HUES64 (cell line): ENCODE data around the gene PDXDC1.

Source experiments
- H3K27ac ChIP-seq: 2 replicates; pipeline ENCODE4 v1.7.0; 2013; ENCODE audit warnings: low read depth, low read length, inconsistent platforms
- H3K27me3 ChIP-seq: 2 replicates; pipeline ENCODE4 v1.6.1; 2013; ENCODE audit warnings: mild to moderate bottlenecking, low read length; ENCODE audit not compliant: insufficient read depth
- H3K36me3 ChIP-seq: 2 replicates; pipeline ENCODE4 v1.6.1; 2013; ENCODE audit warnings: mild to moderate bottlenecking, low read length; ENCODE audit not compliant: insufficient read depth
- H3K4me1 ChIP-seq: 2 replicates; pipeline ENCODE4 v1.6.1; 2013; ENCODE audit warnings: mild to moderate bottlenecking, low read length, moderate library complexity; ENCODE audit not compliant: insufficient read depth
- H3K4me3 ChIP-seq: 2 replicates; pipeline ENCODE4 v1.5.1; 2013; ENCODE audit warnings: mild to moderate bottlenecking, low read length, moderate library complexity
- H3K9ac ChIP-seq: 2 replicates; pipeline ENCODE4 v1.6.1; 2013; ENCODE audit warnings: mild to moderate bottlenecking, low read depth, low read length
- H3K9me3 ChIP-seq: 2 replicates; pipeline ENCODE4 v1.6.1; 2013; ENCODE audit warnings: low read depth, low read length; ENCODE audit not compliant: insufficient read depth
- WGBS: fragments of 150-250, 120-280 bp; methylation state at CpG from one replicate; pipeline ENCODE4 v1.1.7; 2013; ENCODE audit warnings: missing lambda C conversion rate; 5-methylcytosine and 5-hydroxymethylcytosine counted together

The PDXDC1 gene

DNA sequence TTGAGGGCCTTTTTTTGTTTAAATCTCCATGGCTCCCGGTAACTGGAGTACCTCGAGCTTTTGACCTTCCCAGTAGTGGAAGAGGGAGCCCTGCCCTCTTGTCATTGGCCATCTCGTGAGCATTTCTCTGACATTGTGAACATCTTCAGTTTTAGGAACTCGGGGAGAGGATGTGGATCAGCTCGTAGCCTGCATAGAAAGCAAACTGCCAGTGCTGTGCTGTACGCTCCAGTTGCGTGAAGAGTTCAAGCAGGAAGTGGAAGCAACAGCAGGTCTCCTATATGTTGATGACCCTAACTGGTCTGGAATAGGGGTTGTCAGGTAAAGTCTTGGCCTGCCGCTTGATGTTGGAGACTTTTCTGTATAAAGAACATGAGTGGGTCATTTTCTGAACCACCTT lies 56.8 kb downstream of the PDXDC1 start:
- Histone ChIP-seq H3K27me3 (no peaks in the 10 kb centered on the region), H3K9me3 (no peaks in the 10 kb centered on the region), H3K27ac (no peak overlapping the region), H3K36me3 (peaks cover 75% of the 10 kb centered on the region), H3K4me1 (no peaks in the 10 kb centered on the region), H3K4me3 (no peak overlapping the region), H3K9ac (no peak overlapping the region)
- WGBS, result 97% methylated on average over 8 of the region's 8 CpGs

DNA sequence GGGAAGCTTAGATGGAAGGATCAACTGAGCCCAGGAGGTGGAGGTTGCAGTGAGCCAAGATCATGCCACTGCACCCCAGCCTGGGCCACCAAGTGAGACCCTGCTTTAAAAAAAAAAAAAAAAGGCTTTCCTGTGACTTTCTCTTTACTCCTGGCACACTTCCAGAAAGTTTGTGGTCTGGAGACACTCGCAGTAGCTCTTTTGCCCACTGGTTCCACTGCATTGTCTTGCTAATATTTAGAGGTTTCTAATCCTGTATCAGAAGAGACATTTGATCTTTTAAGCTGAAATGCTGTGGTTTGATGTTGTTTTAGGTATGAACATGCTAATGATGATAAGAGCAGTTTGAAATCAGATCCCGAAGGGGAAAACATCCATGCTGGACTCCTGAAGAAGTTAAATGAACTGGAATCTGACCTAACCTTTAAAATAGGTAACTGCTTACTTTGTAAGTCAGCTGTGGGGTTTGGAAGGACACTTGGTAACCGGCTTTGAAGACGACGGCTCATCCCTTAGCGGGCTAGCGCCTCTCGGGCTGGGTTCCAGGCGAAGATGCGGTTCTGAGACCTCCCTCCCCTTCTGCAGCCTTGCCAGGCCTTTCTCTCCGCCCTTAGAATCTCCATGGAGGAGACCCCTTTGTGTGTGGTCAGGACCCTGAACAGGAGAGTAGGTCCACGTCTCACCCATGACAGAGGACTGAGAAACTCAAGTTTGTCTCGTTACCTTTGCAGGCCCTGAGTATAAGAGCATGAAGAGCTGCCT lies 57.9 kb downstream of the PDXDC1 start:
- WGBS, result 94% methylated on average over 13 of the region's 13 CpGs
- H3K4me3 ChIP-seq, result no peak overlapping the region
- no peaks in the 10 kb centered on the region for H3K27me3 ChIP-seq
- peaks cover 81% of the 10 kb centered on the region for H3K36me3 ChIP-seq
- no peak overlapping the region for H3K27ac ChIP-seq
- no peaks in the 10 kb centered on the region for H3K4me1 ChIP-seq
- H3K9ac ChIP-seq, result no peak overlapping the region
- H3K9me3 ChIP-seq, result no peaks in the 10 kb centered on the region

DNA sequence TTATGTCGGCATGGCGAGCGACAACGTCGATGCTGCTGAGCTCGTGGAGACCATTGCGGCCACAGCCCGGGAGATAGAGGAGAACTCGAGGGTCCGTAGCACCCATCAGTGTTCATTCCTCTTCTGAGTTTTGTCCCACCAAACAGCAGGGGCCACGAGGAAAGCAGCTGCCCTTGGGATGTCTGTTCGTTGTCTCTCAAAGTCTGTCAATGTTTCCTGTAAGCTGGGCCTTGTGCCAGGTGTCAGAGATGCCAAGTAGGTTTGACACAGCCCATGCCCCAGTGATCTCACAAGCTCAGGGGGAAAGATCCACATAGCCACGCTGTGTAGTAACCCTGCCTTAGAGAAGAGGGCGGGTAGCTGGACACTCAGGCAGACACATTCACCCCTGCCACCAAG lies 58.5 kb downstream of the PDXDC1 start:
- H3K27ac ChIP-seq, result no peak overlapping the region
- H3K4me3 ChIP-seq, result no peak overlapping the region
- no peaks in the 10 kb centered on the region for H3K4me1 ChIP-seq
- 95% methylated on average over 14 of the region's 14 CpGs for WGBS
- H3K9ac ChIP-seq, result no peak overlapping the region
- H3K36me3 ChIP-seq, result peaks cover 85% of the 10 kb centered on the region
- no peaks in the 10 kb centered on the region for H3K27me3 ChIP-seq
- no peaks in the 10 kb centered on the region for H3K9me3 ChIP-seq

DNA sequence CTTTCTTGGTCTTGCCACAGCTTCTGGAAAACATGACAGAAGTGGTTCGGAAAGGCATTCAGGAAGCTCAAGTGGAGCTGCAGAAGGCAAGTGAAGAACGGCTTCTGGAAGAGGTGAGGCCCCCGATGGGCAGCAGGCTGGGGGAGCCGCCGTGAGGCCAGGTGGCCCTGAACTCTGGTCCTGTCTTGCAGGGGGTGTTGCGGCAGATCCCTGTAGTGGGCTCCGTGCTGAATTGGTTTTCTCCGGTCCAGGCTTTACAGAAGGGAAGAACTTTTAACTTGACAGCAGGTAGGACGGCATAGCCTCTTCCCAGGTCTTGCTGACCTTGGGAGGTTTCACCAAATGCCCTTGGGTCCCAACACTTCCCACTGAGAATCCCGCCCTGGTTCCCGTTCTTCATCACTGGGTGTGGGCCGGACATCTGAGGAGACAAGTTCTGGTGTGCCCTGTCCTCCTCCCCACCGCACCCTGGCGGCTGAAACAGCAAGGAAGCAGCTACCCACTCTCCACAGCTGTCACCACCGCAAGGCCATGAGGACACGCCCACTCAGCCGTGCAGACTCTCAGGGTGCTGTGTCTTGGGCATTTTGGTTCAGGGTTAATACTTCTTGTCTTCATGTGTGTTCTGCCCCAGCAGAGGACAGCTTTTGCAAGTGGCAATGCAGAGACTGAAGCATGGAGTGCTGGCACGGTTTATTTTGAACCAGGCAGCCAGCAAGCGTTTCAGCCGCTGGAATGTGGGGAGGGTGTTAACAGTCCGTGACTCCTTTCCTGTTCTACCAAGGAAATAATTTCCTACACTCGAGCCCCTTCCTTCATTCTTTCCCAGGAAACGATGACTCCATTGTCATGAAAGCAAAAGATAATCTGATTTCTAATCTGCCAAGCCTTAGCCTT lies 59.7 kb downstream of the PDXDC1 start:
- Histone ChIP-seq H3K27me3 (no peaks in the 10 kb centered on the region), H3K4me1 (no peaks in the 10 kb centered on the region), H3K9me3 (no peaks in the 10 kb centered on the region), H3K36me3 (peaks cover 89% of the 10 kb centered on the region), H3K27ac (no peak overlapping the region), H3K4me3 (no peak overlapping the region), H3K9ac (no peak overlapping the region)
- 93% methylated on average over 23 of the region's 23 CpGs for WGBS

DNA sequence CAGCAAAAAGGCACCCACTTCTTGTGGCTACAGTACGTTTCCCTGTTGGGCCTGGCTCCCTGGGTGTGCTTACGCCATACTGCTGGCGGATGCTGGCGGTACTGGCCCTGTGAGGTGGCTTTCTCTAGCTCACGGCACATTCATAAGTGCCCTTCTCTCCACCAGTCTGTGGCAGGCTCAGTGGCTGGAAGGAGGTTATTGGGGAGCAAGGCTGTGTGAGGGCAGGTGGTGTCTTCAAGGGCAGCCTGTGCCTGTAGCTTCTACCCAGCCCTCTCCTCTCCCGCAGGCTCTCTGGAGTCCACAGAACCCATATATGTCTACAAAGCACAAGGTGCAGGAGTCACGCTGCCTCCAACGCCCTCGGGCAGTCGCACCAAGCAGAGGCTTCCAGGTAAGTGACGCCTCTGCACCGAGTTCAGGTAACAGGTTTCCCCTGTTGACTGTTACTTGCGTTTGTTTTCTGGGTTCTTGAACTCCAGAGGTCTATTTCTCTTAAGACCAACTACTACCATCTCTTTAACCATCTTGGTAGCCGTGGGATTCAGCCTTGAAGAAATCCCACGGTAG lies 60.4 kb downstream of the PDXDC1 start:
- Histone ChIP-seq H3K9me3 (no peaks in the 10 kb centered on the region), H3K27me3 (no peaks in the 10 kb centered on the region), H3K4me3 (no peak overlapping the region), H3K27ac (no peak overlapping the region), H3K36me3 (peaks cover 94% of the 10 kb centered on the region), H3K4me1 (no peaks in the 10 kb centered on the region), H3K9ac (no peak overlapping the region)
- 90% methylated on average over 15 of the region's 15 CpGs for WGBS

DNA sequence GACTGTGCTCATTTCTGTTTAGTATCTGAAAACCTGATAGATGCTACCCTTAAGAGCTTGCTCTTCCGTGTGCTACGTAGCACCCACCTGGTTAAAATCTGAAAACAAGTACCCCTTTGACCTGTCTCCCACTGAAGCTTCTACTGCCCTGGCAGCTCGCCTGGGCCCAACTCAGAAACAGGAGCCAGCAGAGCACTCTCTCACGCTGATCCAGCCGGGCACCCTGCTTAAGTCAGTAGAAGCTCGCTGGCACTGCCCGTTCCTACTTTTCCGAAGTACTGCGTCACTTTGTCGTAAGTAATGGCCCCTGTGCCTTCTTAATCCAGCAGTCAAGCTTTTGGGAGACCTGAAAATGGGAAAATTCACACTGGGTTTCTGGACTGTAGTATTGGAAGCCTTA lies 62.2 kb downstream of the PDXDC1 start:
- 96% methylated on average over 10 of the region's 10 CpGs for WGBS
- Histone ChIP-seq H3K4me3 (no peak overlapping the region), H3K36me3 (peaks cover 96% of the 10 kb centered on the region), H3K9ac (no peak overlapping the region), H3K27ac (no peak overlapping the region), H3K9me3 (no peaks in the 10 kb centered on the region), H3K4me1 (no peaks in the 10 kb centered on the region), H3K27me3 (no peaks in the 10 kb centered on the region)

DNA sequence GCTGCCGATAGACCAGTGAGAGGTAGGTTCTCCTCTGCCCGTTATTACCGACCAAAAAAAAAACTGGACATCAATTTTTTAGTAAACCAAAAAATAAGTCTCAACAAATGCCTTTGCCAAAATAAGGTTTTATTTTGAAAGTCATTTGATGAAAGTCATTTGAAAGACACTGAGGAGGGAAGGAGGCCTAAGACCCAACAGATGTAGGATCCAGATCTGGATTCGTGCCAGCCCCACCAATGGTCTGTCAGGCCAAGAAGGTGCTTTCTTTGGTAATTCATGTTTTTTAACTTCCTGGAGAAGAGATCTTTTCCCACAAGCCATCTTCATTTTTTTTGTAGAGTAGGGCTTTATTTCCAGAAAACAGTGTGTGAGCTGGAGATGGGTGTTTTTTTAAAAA lies 62.9 kb downstream of the PDXDC1 start:
- Histone ChIP-seq H3K27me3 (no peaks in the 10 kb centered on the region), H3K4me3 (no peak overlapping the region), H3K27ac (no peak overlapping the region), H3K36me3 (peaks cover 89% of the 10 kb centered on the region), H3K9me3 (no peaks in the 10 kb centered on the region), H3K4me1 (no peaks in the 10 kb centered on the region), H3K9ac (no peak overlapping the region)
- 98% methylated on average over 4 of the region's 4 CpGs for WGBS

DNA sequence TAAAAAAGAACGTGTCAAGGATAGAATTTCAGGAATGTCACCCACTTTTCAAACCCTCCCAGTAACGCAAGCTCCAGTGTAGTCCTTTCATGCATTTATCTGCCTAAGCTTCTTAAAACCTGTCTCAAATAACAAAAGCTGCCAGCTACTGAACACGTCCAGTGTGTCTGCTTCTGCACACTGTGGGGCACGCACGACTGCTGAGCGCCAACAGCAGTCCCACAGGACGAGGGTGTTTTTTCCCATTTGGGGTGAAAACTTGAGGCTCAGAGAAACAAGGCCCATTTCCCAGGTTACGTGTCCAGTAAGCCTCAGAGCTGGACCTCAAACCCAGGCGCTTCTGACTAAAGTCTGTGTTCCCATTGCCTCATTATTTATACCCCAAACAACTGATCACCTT lies 63.9 kb downstream of the PDXDC1 start:
- Histone ChIP-seq H3K36me3 (peaks cover 82% of the 10 kb centered on the region), H3K4me1 (no peaks in the 10 kb centered on the region), H3K27me3 (no peaks in the 10 kb centered on the region), H3K27ac (no peak overlapping the region), H3K4me3 (no peak overlapping the region), H3K9me3 (no peaks in the 10 kb centered on the region), H3K9ac (no peak overlapping the region)
- 95% methylated on average over 9 of the region's 9 CpGs for WGBS

DNA sequence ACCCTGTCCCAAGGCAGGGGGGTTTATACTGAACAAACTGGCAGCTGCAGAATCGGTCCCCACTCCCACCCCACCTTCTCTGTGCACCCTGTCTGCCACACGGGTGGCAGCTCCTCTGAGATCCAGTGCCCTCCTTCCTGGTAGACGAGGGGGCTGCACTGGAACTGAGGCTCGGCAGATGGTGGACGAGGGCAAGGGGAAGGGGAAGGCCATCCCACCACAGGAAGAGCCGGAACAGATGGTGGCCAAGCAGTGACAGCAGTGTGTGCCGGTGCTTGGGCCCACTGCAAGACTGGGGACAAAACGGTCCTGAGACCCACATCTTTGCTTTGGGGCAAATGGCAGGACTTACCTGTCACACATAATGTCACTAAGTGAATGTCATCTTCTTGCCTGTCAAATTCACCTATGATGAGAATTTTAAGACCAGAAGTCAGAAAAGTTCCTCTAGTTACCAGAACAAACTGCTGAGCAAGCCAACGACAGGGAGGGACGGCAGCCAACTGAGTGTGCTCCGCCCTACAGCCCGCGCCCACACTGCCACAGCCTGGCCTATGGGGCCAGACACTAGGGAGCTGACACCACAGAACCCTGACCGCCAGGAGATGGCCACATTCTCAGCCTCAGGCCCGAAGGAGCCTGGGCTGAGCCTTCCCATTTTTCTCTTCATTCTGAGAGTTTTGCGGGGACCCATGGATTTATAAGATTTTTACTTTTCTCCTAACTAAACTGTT lies 66.6 kb downstream of the PDXDC1 start:
- Histone ChIP-seq H3K9me3 (no peaks in the 10 kb centered on the region), H3K4me1 (no peaks in the 10 kb centered on the region), H3K9ac (no peak overlapping the region), H3K36me3 (peaks cover 58% of the 10 kb centered on the region), H3K4me3 (no peak overlapping the region), H3K27ac (no peak overlapping the region), H3K27me3 (no peaks in the 10 kb centered on the region)
- 88% methylated on average over 16 of the region's 16 CpGs for WGBS

DNA sequence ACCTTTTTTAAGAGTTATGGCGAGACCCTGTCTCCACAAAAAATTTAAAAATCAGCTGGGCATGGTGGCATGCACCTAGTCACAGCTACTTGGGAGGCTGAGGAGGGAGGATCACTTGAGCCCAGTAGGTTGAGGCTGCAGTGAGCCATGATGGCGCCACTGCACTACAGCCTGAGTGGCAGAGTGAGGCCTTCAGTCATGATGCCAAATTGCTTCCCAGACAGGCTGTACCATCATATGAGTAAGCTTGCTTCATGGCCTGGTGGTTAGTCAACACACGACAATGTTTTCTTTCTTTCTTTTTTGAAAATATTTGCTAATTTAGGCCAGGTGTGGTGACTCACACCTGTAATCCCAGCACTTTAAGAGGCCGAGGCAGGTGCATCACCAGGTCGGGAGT lies 68.5 kb downstream of the PDXDC1 start:
- 97% methylated on average over 5 of the region's 5 CpGs for WGBS
- no peaks in the 10 kb centered on the region for H3K27me3 ChIP-seq
- H3K27ac ChIP-seq, result no peak overlapping the region

DNA sequence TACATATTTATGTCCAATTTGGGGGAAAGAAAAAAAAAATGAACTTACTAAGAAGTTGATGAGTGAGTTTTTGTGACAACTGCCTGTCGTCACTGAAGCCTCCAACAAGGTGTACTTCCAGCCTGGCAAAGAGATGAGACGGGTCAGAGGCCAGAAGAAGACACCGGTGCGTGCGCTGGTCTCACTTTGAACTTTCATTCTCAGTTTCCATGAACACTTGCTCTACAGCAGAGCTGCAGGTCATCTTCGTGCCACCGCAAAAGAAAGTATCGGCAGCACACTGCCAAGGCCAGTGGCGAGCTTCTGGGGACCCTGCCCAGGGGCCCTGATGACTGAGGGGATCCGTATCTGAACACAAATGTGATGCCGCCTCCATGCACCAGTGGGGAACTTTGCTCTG lies 69.5 kb downstream of the PDXDC1 start:
- H3K36me3 ChIP-seq, result peaks cover 36% of the 10 kb centered on the region
- H3K27ac ChIP-seq, result no peak overlapping the region
- no peaks in the 10 kb centered on the region for H3K27me3 ChIP-seq
- H3K4me3 ChIP-seq, result no peak overlapping the region
- WGBS, result 96% methylated on average over 11 of the region's 11 CpGs
- no peaks in the 10 kb centered on the region for H3K4me1 ChIP-seq
- H3K9me3 ChIP-seq, result no peaks in the 10 kb centered on the region
- H3K9ac ChIP-seq, result no peak overlapping the region

More for the DNA sequence above, 68.5 kb downstream of the PDXDC1 start:
- Histone ChIP-seq H3K9ac (no peak overlapping the region), H3K4me3 (no peak overlapping the region), H3K4me1 (no peaks in the 10 kb centered on the region), H3K36me3 (peaks cover 46% of the 10 kb centered on the region), H3K9me3 (no peaks in the 10 kb centered on the region)
